B cell (primary cell): ENCODE results near the gene DECR2.
"Not testable (repeated sequence)": the region's sequence is repeated elsewhere in the genome, so short reads cannot be mapped to it uniquely, and the experiment has no call there.

Experiments
- EZH2 ChIP-seq: IDR thresholded peaks from 2 replicates; pipeline ENCODE4 v1.6.1; 2012; ENCODE audit warnings: borderline replicate concordance, low read depth, mild to moderate bottlenecking, moderate library complexity, low read length; ENCODE audit not compliant: insufficient read depth, poor library complexity, severe bottlenecking
- TF ChIP-seq, protein P1 (sequence below): fragments of 200-600 bp; IDR thresholded peaks from one replicate; pipeline ENCODE4 v1.8.0; 2022; ENCODE audit warnings: antibody characterized with exemption, mild to moderate bottlenecking

DNA sequence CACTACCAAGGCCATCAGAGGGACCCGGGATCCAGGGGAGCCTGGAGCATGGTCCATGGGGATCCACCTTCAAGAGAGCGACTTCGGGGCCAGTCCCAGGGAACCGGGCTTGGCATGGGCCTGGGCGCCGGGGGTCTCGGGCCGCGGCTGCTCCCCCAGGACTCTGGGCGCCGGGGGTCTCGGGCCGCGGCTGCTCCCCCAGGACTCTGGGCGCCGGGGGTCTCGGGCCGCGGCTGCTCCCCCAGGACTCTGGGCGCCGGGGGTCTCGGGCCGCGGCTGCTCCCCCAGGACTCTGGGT, 39.0 kb upstream of the DECR2 start:
- TF ChIP-seq, protein P1, sequence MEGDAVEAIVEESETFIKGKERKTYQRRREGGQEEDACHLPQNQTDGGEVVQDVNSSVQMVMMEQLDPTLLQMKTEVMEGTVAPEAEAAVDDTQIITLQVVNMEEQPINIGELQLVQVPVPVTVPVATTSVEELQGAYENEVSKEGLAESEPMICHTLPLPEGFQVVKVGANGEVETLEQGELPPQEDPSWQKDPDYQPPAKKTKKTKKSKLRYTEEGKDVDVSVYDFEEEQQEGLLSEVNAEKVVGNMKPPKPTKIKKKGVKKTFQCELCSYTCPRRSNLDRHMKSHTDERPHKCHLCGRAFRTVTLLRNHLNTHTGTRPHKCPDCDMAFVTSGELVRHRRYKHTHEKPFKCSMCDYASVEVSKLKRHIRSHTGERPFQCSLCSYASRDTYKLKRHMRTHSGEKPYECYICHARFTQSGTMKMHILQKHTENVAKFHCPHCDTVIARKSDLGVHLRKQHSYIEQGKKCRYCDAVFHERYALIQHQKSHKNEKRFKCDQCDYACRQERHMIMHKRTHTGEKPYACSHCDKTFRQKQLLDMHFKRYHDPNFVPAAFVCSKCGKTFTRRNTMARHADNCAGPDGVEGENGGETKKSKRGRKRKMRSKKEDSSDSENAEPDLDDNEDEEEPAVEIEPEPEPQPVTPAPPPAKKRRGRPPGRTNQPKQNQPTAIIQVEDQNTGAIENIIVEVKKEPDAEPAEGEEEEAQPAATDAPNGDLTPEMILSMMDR = not testable (repeated sequence)
- TF ChIP-seq EZH2 = not testable (repeated sequence)
